ENCODE measurements around the gene KCNC1.

- no peak for TF ChIP-seq CTCF (IDR thresholded peaks at IDR 0.05)
- no peak for TF ChIP-seq POLR2A (IDR thresholded peaks at IDR 0.05)
- no peak for TF ChIP-seq EP300 (IDR thresholded peaks at IDR 0.05)
These were observed 17.8 kb upstream of the KCNC1 start for GRCh38 chr11:17716807-17717206.

Data from tibial nerve (tissue), 4 donors.